Fibroblast of skin of scalp (primary cell): Measurements from ENCODE around the gene TSPYL2.

Experiments used
- DNase-seq: peaks from one replicate; pipeline ENCODE4 v3.0.0-alpha.2; 2013

Gene TSPYL2

DNA sequence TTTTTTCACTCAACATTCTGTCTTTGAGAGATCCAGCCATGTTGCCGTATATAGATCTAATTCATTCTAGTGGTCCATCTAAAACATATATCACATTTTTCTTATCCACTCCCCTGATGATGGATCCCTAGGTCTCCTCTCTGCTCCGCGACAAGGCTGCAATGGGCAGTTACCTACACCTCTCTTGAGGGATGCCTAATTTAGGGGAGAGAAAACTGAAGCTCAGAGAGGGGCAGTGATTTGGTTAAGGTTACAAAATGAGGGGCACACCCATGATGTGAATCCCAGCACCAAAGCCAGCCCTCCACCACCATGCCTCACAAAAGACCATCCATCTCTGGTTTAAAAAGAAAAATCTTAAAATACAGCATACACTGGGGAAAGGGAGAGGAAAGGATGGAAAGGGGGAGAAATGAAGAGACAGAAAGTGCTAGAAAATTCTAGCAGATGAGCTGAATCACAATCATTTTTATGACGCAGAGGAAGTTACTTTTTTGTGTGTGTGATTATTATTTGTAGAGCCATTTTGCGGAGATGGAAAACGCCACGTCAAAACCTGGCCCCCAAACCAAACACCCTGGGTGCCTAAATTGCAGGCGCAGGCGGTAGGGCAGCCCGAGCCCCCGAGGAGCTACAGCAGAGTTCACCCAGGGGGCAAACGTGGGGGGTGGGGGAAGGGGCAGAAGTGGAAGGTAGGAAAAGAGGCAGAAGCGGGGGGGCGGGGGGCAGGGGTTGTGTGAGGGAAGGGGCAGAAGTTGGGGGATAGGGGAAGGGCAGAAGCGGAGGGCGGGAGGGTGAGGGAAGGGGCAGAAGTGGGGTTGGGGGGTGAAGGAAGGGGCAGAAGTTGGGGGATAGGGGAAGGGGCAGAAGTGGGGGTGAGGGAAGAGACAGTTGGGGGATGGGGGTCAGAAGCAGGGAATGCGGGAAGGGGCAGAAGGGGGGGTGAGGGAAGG is 1.3 kb upstream of the TSPYL2 start:
- DNase-seq = peak; percentile 23

DNA sequence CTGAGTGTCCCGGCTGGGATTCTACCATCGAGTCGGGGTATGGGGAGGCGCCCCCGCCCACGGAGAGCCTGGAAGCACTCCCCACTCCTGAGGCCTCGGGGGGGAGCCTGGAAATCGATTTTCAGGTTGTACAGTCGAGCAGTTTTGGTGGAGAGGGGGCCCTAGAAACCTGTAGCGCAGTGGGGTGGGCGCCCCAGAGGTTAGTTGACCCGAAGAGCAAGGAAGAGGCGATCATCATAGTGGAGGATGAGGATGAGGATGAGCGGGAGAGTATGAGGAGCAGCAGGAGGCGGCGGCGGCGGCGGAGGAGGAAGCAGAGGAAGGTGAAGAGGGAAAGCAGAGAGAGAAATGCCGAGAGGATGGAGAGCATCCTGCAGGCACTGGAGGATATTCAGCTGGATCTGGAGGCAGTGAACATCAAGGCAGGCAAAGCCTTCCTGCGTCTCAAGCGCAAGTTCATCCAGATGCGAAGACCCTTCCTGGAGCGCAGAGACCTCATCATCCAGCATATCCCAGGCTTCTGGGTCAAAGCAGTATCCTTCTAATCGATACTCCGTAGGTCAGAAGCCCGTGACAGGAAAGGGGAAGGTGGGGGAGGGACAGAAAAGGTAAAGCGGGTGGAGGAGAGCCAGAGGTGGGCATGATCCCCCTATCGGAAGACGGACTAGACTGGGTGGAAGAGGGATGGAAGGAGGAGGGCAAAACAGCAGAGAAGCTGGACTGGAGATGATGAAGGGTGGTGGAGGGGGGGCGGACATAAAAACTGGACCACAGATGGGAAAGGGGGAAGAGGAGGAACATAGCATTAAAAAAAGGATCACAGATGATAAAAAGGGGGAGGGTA is 828 bp downstream of the TSPYL2 start:
- no peak for DNase-seq

DNA sequence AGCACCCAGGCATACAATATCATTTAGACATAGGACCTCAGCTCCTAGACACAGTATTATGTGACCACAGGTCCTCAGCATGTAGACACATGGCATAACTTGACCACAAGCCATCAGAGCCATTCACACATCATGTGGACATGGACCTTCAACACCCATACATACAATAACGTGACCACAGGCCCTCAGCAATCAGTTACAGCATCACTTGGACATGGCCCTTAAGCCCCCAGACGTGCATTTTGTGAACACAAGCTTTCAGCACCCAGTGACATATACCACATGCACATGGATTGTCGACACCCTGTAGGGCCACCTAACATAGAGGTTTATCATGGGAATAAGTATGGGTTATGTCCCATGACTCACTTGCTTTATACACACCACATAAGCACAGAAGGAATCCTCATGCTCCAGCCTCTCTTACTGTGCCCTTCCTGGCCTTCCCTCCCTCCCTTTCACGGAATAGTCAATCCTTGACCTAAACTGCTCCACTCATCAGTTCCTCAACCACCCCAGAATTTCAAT is 1.9 kb downstream of the TSPYL2 start:
- DNase-seq = no peak

DNA sequence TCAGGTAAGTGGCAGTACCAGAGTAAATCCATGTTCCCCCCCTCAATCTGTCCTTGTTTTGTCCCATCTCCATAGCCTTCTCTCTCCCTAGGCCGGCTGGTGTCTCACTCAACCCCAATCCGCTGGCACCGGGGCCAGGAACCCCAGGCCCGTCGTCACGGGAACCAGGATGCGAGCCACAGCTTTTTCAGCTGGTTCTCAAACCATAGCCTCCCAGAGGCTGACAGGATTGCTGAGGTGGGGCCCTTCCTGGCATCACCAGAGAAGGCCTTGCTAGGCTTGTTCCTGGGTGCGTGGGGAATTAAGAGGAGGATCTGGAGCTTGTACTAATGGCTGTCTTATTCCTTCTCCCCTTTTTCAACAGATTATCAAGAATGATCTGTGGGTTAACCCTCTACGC is 2.7 kb downstream of the TSPYL2 start:
- DNase-seq = no peak

DNA sequence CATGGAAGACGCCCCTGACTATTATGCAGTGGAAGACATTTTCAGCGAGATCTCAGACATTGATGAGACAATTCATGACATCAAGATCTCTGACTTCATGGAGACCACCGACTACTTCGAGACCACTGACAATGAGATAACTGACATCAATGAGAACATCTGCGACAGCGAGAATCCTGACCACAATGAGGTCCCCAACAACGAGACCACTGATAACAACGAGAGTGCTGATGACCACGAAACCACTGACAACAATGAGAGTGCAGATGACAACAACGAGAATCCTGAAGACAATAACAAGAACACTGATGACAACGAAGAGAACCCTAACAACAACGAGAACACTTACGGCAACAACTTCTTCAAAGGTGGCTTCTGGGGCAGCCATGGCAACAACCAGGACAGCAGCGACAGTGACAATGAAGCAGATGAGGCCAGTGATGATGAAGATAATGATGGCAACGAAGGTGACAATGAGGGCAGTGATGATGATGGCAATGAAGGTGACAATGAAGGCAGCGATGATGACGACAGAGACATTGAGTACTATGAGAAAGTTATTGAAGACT is 3.6 kb downstream of the TSPYL2 start:
- DNase-seq = no peak

GRCh38 chrX:53086464-53086863 is 4.3 kb downstream of the TSPYL2 start:
- no peak for DNase-seq

DNA sequence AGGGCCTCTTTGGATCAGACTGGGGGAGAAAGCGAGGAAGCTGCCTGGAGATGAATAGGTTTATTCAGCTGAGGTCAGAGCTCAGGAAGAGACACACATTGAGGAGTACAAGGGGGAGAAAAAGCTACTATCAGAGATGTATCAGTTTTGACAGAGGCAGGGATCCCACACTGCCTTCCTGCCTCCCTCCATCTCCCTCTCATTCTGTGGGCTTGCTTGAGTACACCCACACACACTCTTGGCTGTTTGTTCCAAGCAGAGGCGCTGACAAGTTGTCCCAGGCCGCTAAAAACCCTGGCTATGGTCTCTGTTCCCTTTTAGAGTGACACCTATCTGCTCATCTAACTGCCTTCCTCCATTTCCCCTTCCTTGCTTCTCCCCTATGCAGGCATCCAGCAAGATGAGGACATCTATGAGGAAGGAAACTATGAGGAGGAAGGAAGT is 5.2 kb downstream of the TSPYL2 start:
- DNase-seq = no peak

DNA sequence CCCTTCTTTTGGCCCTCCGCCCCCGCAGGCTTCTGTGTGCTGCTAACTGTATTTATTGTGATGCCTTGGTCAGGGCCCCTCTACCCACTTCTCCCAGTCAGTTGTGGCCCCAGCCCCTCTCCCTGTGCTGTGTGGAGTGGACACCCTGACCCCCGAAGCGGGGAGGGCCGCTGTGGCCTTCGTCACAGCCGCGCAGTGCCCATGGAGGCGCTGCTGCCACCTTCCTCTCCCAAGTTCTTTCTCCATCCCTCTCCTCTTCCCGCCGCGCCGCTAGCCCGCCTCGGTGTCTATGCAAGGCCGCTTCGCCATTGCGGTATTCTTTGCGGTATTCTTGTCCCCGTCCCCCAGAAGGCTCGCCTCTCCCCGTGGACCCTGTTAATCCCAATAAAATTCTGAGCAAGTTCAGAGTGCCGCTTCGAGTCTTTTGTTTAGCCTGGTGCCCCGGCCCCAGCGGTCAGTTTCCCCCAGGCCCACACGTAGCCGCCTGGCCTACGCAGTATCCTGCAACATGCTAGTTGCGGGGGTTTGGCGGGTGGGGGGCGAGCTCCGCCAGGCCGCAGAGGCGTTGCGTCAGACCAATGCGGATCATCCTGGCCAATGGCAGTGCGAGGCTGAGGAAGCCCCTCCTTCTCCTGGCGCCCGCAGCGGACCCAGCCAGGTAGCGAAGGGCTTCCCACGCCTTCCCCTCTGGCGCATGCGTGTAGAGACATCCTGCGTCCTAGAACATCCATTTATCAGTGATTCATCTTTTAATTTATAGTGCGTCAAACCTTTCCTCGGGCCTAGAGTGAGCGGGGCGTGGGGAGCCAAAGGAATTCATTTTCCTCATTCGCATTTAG is 6.2 kb downstream of the TSPYL2 start:
- DNase-seq = peak; percentile 70

DNA sequence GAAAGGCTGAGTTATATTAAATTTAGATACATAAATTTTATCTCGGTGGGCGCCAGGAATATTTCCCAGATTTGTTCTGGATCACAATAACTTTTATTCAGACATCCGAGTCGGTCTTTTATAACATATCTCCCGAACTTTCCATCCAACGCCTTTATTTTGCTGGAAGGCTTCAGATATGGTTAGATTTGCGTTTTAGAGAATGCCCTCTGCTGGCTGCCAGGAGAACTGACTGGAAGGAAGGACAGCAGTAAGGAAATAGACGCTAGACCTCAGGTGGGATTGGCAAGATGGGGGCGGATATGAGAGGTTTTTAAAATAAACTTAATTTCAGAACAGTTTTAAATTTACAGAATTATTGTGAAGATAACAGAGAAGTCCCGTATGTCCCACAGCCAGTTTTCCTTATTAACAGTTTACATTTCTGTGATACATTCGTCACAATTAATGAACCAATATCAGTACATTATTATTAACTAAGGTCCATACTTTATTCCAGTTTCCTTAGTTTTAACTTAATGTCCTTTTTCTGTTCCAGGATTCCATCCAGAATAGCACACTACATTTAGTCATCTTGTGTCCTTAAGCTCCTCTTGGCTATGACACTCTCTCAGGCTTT is 7.2 kb downstream of the TSPYL2 start:
- DNase-seq = peak; percentile 59

GRCh38 chrX:53089925-53090324 is 7.8 kb downstream of the TSPYL2 start:
- no peak for DNase-seq

- DNase-seq = no peak
Measured at GRCh38 chrX:53091354-53091753, 9.2 kb downstream of the TSPYL2 start.

- DNase-seq = peak; percentile 78
Measured at GRCh38 chrX:53093177-53093655, 11.0 kb downstream of the TSPYL2 start.

GRCh38 chrX:53093748-53094581 is 11.8 kb downstream of the TSPYL2 start, which contains the start of gene KANTR:
TSS of gene KANTR (plus strand) at chrX:53094142. CDS start at chrX:53124273, 30,131 bp downstream.
- peak; percentile 95 for DNase-seq

DNA sequence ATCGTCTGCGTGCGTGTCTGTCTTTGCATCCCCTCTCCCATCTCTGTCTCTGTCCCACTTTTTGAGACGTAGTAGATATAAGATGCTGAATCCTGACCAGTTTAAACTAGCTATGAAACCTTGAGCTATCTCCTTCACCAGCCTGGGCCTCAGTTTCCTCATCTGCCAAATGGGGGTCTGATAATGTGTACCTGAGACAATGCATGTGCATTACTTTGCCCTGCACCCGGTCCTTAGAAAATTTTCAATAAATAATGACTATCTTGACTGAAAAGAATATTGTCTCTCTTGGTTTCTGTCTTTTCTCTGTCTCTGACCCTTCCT is 12.4 kb downstream of the TSPYL2 start:
- DNase-seq = no peak

- no peak for DNase-seq
Measured at GRCh38 chrX:53095796-53096195, 13.6 kb downstream of the TSPYL2 start.

DNA sequence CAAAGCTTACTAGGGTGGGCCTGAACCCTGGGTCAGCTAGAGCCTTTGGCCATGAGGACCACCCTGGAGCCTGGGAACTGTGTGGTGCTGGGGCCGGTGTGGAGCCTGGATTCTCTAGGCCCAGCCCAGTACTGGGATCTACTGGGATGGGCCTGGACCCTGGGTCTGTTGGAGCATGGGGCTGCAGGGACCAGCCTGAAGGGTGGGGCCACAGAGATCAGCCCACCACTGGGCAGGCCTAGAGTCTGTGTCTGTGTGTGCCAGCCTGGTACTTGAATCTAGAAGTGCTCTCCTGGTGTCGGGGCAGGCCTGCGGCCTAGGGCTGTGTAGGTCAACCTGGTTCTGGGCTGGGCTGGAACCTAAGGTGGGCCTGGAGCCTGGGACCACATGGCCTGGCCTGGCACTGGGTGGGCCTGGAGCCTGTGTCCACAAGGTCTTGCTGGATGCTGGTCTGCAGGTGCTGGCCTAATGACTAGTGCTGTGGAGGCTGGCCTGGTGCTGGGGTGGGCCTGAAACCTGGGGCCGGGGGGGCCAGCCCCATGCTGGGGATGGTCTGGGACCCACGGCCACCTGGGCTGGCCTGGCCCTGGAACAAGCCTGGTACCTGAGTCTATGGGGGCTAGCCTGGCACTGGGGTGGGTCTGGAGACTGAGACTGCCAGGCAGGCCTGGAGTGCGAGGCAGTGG is 32.8 kb downstream of the TSPYL2 start:
- no peak for DNase-seq

DNA sequence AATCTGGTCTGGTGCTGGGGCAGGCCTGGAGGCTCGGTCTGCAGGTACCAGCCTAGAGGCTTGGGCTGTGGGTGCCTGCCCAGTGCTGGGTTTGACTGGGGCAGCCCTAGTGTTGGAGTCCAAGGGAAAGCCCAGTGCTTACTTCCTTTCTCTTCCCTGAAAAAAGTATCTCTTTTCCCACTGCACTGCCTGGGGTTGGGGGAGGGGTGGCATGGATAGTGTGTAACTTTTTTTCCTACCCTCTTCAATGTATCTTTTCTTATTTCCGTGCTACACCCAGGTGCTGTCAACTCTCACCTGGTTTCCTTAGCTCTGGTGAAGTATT is 33.3 kb downstream of the TSPYL2 start:
- no peak for DNase-seq

GRCh38 chrX:53116101-53116500 is 33.9 kb downstream of the TSPYL2 start:
- DNase-seq = peak; percentile 33

DNA sequence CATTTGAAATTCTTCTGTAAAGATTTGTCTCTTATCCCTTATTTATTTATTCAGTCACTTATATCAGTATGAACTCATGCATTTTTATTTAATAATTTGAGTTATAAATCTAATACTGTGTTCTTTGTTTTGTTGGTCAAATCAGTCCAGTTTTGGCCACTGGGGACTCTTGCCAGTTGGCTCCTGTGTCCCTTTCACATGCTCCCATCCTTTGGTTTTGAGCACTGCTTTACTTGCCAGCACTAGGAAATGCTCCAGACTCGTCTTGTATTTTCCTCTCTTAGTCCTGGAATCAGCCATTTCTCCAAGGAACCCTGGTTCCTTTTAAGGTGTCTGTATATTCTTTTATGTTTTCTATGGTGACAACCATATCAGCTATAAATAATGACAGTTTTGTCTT is 39.8 kb downstream of the TSPYL2 start:
- DNase-seq = no peak

DNA sequence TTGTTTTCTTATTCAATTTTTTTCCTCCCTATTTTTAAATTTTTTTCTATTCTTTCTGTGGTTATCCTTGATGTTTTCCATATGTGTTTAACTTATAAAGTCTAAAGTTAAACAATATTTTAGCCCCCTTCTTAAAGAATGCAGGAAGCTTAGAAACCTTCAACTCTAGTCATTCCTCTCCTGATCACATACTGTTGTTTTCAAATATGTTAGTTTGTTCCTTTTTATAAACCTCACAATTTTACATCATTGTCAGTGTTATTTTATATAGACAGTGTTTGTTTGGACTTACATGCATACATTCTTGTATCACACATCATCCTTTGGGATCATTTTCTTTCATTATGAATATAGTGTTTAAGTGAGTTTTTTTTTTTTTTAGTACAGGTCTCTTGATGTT is 43.3 kb downstream of the TSPYL2 start:
- peak; percentile 7 for DNase-seq
